ENCODE results near the gene CCDC167.

CCDC167 gene

GRCh38 chr6:37463110-37463509 is 36.6 kb downstream of the CCDC167 start:
- H3K4me2 ChIP-seq (ENCODE audit: low read length): no peak overlapping the region

GRCh38 chr6:37460805-37461204 is 38.9 kb downstream of the CCDC167 start:
- Histone ChIP-seq H3K9me2 (replicated peaks; ENCODE audit: control insufficient read depth, low read length) (no peaks in the 10 kb centered on the region), H3F3A (ENCODE audit: control insufficient read depth, insufficient read depth) (no peaks in the 10 kb centered on the region), H3K36me3 (ENCODE audit: control insufficient read depth, low read length) (peaks cover 65% of the 10 kb centered on the region), H4K20me1 (ENCODE audit: control insufficient read depth, insufficient read depth, low read depth, low read length) (no peaks in the 10 kb centered on the region), H3K27ac (ENCODE audit: low read depth, low read length) (no peak overlapping the region), H3K27me3 (ENCODE audit: control insufficient read depth, low read length) (no peaks in the 10 kb centered on the region), H3K9me3 (ENCODE audit: control insufficient read depth, insufficient read depth, low read length) (no peaks in the 10 kb centered on the region), H3K4me2 (ENCODE audit: low read length) (no peak overlapping the region), H3K79me2 (ENCODE audit: control insufficient read depth, low read length) (no peaks in the 10 kb centered on the region), H3K4me1 (ENCODE audit: control insufficient read depth, low read length) (no peaks in the 10 kb centered on the region), H3K4me3 (ENCODE audit: low read length) (no peak overlapping the region)
- TF ChIP-seq EZH2phosphoT487 (IDR thresholded peaks at IDR 0.05; ENCODE audit: borderline replicate concordance, low read length) (no peak), CTCF (IDR thresholded peaks at IDR 0.05; ENCODE audit: low read depth, low read length, poor library complexity, severe bottlenecking) (no peak)

More at GRCh38 chr6:37463110-37463509, 36.6 kb downstream of the CCDC167 start:
- TF ChIP-seq EZH2phosphoT487 (IDR thresholded peaks at IDR 0.05; ENCODE audit: borderline replicate concordance, low read length): no peak
- TF ChIP-seq CTCF (IDR thresholded peaks at IDR 0.05; ENCODE audit: low read depth, low read length, poor library complexity, severe bottlenecking): no peak
- Histone ChIP-seq H3K27me3 (ENCODE audit: control insufficient read depth, low read length) (no peaks in the 10 kb centered on the region), H3F3A (ENCODE audit: control insufficient read depth, insufficient read depth) (no peaks in the 10 kb centered on the region; the same call in 1 of the 2 replicates), H3K4me3 (ENCODE audit: low read length) (no peak overlapping the region), H3K27ac (ENCODE audit: low read depth, low read length) (no peak overlapping the region), H3K79me2 (ENCODE audit: control insufficient read depth, low read length) (no peaks in the 10 kb centered on the region), H4K20me1 (ENCODE audit: control insufficient read depth, insufficient read depth, low read depth, low read length) (no peaks in the 10 kb centered on the region), H3K9me2 (replicated peaks; ENCODE audit: control insufficient read depth, low read length) (no peaks in the 10 kb centered on the region), H3K9me3 (ENCODE audit: control insufficient read depth, insufficient read depth, low read length) (peaks cover 5% of the 10 kb centered on the region; the same call in 1 of the 2 replicates), H3K4me1 (ENCODE audit: control insufficient read depth, low read length) (no peaks in the 10 kb centered on the region), H3K36me3 (ENCODE audit: control insufficient read depth, low read length) (peaks cover 66% of the 10 kb centered on the region)

GRCh38 chr6:37459981-37460800 is 39.5 kb downstream of the CCDC167 start:
- no peak overlapping the region for H3K4me3 ChIP-seq (ENCODE audit: low read length)
- no peaks in the 10 kb centered on the region for H3K27me3 ChIP-seq (ENCODE audit: control insufficient read depth, low read length)
- no peaks in the 10 kb centered on the region for H3K9me3 ChIP-seq (ENCODE audit: control insufficient read depth, insufficient read depth, low read length)
- H3K27ac ChIP-seq (ENCODE audit: low read depth, low read length): no peak overlapping the region
- no peaks in the 10 kb centered on the region for H4K20me1 ChIP-seq (ENCODE audit: control insufficient read depth, insufficient read depth, low read depth, low read length)
- H3K36me3 ChIP-seq (ENCODE audit: control insufficient read depth, low read length): peaks cover 66% of the 10 kb centered on the region
- no peaks in the 10 kb centered on the region for H3K79me2 ChIP-seq (ENCODE audit: control insufficient read depth, low read length)
- TF ChIP-seq EZH2phosphoT487 (IDR thresholded peaks at IDR 0.05; ENCODE audit: borderline replicate concordance, low read length) (no peak), CTCF (IDR thresholded peaks at IDR 0.05; ENCODE audit: low read depth, low read length, poor library complexity, severe bottlenecking) (no peak)
- H3F3A ChIP-seq (ENCODE audit: control insufficient read depth, insufficient read depth): no peaks in the 10 kb centered on the region
- no peaks in the 10 kb centered on the region for H3K4me1 ChIP-seq (ENCODE audit: control insufficient read depth, low read length)
- no peak overlapping the region for H3K4me2 ChIP-seq (ENCODE audit: low read length)
- no peaks in the 10 kb centered on the region for H3K9me2 ChIP-seq (replicated peaks; ENCODE audit: control insufficient read depth, low read length)
